HL-60/S4 (cell line): ENCODE measurements around the gene PSMB1.
"Not testable (repeated sequence)": the region's sequence is repeated elsewhere in the genome, so short reads cannot be mapped to it uniquely, and the experiment has no call there.

Source experiments
- in situ Hi-C: fragments of 300-500 bp; cut with MboI; formaldehyde crosslinking; loops from 2 replicates; pipeline ENCODE4 v1.14.3; 2022; ENCODE audit warnings: low sequenced_read_pairs

Gene PSMB1

GRCh38 chr6:170536671-170537070 lies 16.4 kb downstream of the PSMB1 start:
- in situ Hi-C loops: no loop called here

GRCh38 chr6:170535004-170535403 lies 18.1 kb downstream of the PSMB1 start:
- in situ Hi-C loops: no loop called here

GRCh38 chr6:170533792-170534191 lies 19.3 kb downstream of the PSMB1 start:
- in situ Hi-C loops: no loop called here

- in situ Hi-C loops: no loop called here
These were observed 20.1 kb downstream of the PSMB1 start for GRCh38 chr6:170532867-170533488.

- in situ Hi-C loops: loop anchor here (10.0 kb wide), 2 partner anchors 575 to 735 kb away; no protein-coding TSS in a partner anchor
These were observed 23.2 kb downstream of the PSMB1 start for GRCh38 chr6:170529839-170530469.

- in situ Hi-C loops: loop anchor here (10.0 kb wide), 2 partner anchors 573 to 733 kb away; no protein-coding TSS in a partner anchor
These were observed 25.1 kb downstream of the PSMB1 start for GRCh38 chr6:170527995-170528394.

GRCh38 chr6:170525795-170526194 lies 27.3 kb downstream of the PSMB1 start:
- in situ Hi-C loops: loop anchor here (10.0 kb wide), 2 partner anchors 571 to 731 kb away; no protein-coding TSS in a partner anchor

GRCh38 chr6:170524172-170524502 lies 29.0 kb downstream of the PSMB1 start:
- in situ Hi-C loops: loop anchor here (10.0 kb wide), 2 partner anchors 569 to 729 kb away; no protein-coding TSS in a partner anchor

GRCh38 chr6:170523256-170524171 lies 29.6 kb downstream of the PSMB1 start:
- in situ Hi-C loops: loop anchor here (10.0 kb wide), 2 partner anchors 569 to 729 kb away; no protein-coding TSS in a partner anchor

GRCh38 chr6:170522565-170523183 lies 30.4 kb downstream of the PSMB1 start:
- in situ Hi-C loops: loop anchor here (10.0 kb wide), 2 partner anchors 568 to 728 kb away; no protein-coding TSS in a partner anchor

GRCh38 chr6:170516783-170517616 lies 36.1 kb downstream of the PSMB1 start:
- in situ Hi-C loops: no loop called here

- in situ Hi-C loops: no loop called here
These were observed 38.2 kb downstream of the PSMB1 start for GRCh38 chr6:170514908-170515307.

- in situ Hi-C loops: no loop called here
These were observed 40.9 kb downstream of the PSMB1 start for GRCh38 chr6:170512249-170512648.

- in situ Hi-C loops: no loop called here
These were observed 42.5 kb downstream of the PSMB1 start for GRCh38 chr6:170510631-170511030.

- in situ Hi-C loops: no loop called here
These were observed 43.4 kb downstream of the PSMB1 start for GRCh38 chr6:170509723-170510018.

- in situ Hi-C loops: not testable (repeated sequence)
These were observed 44.0 kb downstream of the PSMB1 start for GRCh38 chr6:170508892-170509722.

- in situ Hi-C loops: not testable (repeated sequence)
These were observed 44.8 kb downstream of the PSMB1 start for GRCh38 chr6:170508275-170508674.

GRCh38 chr6:170507728-170508127 lies 45.4 kb downstream of the PSMB1 start:
- in situ Hi-C loops: not testable (repeated sequence)

GRCh38 chr6:170506446-170506845 lies 46.7 kb downstream of the PSMB1 start:
- in situ Hi-C loops: no loop called here
